Thymus (tissue), 11 donors: Measurements from ENCODE around the gene CLIC3. TPM values are rescaled to one million over a fixed set of nuclear protein-coding genes. Genes with fewer than 3 reads are reported as not detected.

ENCODE experiments used
- DNase-seq, 9 donors: peaks; one replicate each; pipeline ENCODE4 v3.0.0-alpha.2; 2013; ENCODE audit warnings: low spot score in 9 of 9, low read depth in 6 of 9, missing footprints in 1 of 9
- H3K27ac ChIP-seq, 2 donors: one replicate each; pipeline ENCODE4 v1.5.1; 2013; ENCODE audit warnings: control low read depth in 1 of 2, low read depth in 1 of 2, low read length in 1 of 2, mild to moderate bottlenecking in 1 of 2, moderate library complexity in 1 of 2
- H3K27me3 ChIP-seq, 2 donors: one replicate each; pipeline ENCODE4 v1.5.1; 2013; ENCODE audit warnings: low read length in 1 of 2; ENCODE audit not compliant: control insufficient read depth in 2 of 2, insufficient read depth in 1 of 2
- H3K36me3 ChIP-seq, 2 donors: one replicate each; pipeline ENCODE4 v1.5.1; 2013; ENCODE audit warnings: low read length in 1 of 2, mild to moderate bottlenecking in 1 of 2, moderate library complexity in 1 of 2; ENCODE audit not compliant: control insufficient read depth in 2 of 2, insufficient read depth in 2 of 2
- H3K4me1 ChIP-seq, 2 donors: one replicate each; pipeline ENCODE4 v1.5.1; 2013; ENCODE audit warnings: low read length in 2 of 2; ENCODE audit not compliant: control insufficient read depth in 2 of 2, insufficient read depth in 2 of 2
- H3K4me3 ChIP-seq, 2 donors: one replicate each; pipeline ENCODE4 v1.5.1; 2013; ENCODE audit warnings: low read length in 2 of 2, control low read depth in 1 of 2, mild to moderate bottlenecking in 1 of 2
- H3K9me3 ChIP-seq, 2 donors: one replicate each; pipeline ENCODE4 v1.5.1; 2013; ENCODE audit warnings: low read length in 1 of 2, mild to moderate bottlenecking in 1 of 2; ENCODE audit not compliant: control insufficient read depth in 2 of 2, insufficient read depth in 1 of 2
- WGBS: extraction: QIAGEN DNeasy Blood & Tissue Kit; methylation state at CpG from one replicate; pipeline ENCODE4 v1.1.7; 2013; 5-methylcytosine and 5-hydroxymethylcytosine counted together
- polyA plus RNA-seq: library from polyadenylated mRNA; stranded (reverse); fragments of 200-250 nt; gene quantifications from one replicate; pipeline ENCODE4 v1.2.3, GENCODE V29; 2013
- total RNA-seq: library from RNA; stranded (reverse); fragments of 120-200 nt; gene quantifications from one replicate; pipeline ENCODE4 v1.2.4, GENCODE V29; 2013
- donor health status: healthy.

Gene CLIC3
- total and polyA plus RNA-seq, 2 donors = 13.6 to 44.6 TPM

- H3K4me1 ChIP-seq = peaks cover 25 to 40% of the 10 kb centered on the region in 2 donors
- no peak overlapping the region for H3K27ac ChIP-seq
- DNase-seq = no peak
- peaks cover 0 to 7% of the 10 kb centered on the region in 2 donors for H3K9me3 ChIP-seq
- no peak overlapping the region for H3K4me3 ChIP-seq
- no peaks in the 10 kb centered on the region for H3K36me3 ChIP-seq
- no peaks in the 10 kb centered on the region for H3K27me3 ChIP-seq
- WGBS = 94% methylated on average over 1 of the region's 1 CpG
Observed at GRCh38 chr9:136957461-136957860, 38.9 kb downstream of the CLIC3 start.

- no peak for DNase-seq
Observed at GRCh38 chr9:136956604-136957003, 39.8 kb downstream of the CLIC3 start.

DNA sequence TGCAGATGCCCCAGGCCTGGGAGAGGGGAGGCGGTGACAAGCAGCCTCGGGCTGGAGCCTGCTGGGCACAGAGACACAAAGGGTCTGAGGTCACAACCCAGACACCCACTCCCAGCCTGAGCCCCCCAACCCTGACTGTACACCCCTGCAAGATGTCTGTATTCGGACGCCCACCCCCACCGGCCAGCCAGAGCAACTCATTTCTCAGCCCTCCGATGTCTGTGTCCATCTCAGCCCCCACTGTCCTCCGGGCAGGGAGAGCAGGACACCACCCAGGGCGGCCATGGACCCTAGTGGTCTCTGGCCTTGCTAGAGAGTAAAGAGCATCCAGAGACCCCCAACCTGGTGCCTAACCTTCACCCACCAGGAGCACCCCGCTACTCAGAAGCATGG lies 40.4 kb downstream of the CLIC3 start:
- H3K36me3 ChIP-seq = no peaks in the 10 kb centered on the region
- 99% methylated on average over 9 of the region's 9 CpGs for WGBS

More at GRCh38 chr9:136956604-136957003, 39.8 kb downstream of the CLIC3 start:
- Histone ChIP-seq H3K36me3 (no peaks in the 10 kb centered on the region), H3K4me3 (no peak overlapping the region), H3K4me1 (peaks cover 25 to 38% of the 10 kb centered on the region in 2 donors), H3K9me3 (peaks cover 0 to 7% of the 10 kb centered on the region in 2 donors), H3K27ac (no peak overlapping the region), H3K27me3 (no peaks in the 10 kb centered on the region)
- WGBS = 97% methylated on average over 4 of the region's 4 CpGs

DNA sequence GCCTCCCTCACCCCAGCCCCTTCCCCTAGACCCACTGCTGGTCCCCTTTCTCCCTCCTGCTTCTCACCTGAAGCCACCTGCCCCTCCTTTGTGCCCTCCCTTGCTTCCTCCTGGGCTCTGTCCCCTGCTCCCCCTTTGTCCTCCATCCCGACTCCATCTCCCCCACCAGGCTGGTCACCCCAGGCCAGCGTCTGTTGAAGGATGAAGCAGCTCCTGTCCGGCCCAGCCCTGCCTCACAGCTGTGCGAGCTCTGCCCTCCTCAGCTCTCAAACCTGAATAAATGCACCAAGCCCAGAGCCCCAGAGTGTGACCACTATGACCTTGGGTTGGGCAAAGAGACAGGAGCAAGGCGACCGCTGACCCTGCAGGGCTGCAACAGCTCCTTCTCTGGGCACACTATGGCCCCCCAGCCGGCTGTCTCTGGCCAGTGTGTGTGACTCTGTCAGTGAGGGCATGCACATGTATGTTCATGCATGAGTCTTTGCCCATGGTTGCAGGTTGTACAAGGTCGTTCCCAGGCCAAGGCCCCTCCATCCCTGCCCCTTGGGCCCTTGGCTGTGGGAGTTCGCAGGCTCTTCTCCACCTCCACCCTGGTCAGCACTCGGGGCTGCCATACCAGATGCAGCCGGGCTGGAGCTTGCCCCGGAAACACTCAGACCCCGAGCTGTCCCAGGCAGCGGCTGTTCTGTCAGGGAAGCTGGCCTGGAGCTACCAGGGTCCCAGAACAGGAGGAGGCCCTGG lies 41.0 kb downstream of the CLIC3 start:
- 90% methylated on average over 14 of the region's 14 CpGs for WGBS
- Histone ChIP-seq H3K36me3 (no peaks in the 10 kb centered on the region), H3K9me3 (peaks cover 0 to 3% of the 10 kb centered on the region in 2 donors), H3K27me3 (no peaks in the 10 kb centered on the region), H3K27ac (no peak overlapping the region), H3K4me3 (no peak overlapping the region), H3K4me1 (peaks cover 21 to 37% of the 10 kb centered on the region in 2 donors)
- DNase-seq = no peak

More for the DNA sequence above, 40.4 kb downstream of the CLIC3 start:
- Histone ChIP-seq H3K4me3 (no peak overlapping the region), H3K27me3 (no peaks in the 10 kb centered on the region), H3K27ac (no peak overlapping the region), H3K9me3 (peaks cover 0 to 6% of the 10 kb centered on the region in 2 donors), H3K4me1 (peaks cover 21 to 37% of the 10 kb centered on the region in 2 donors)
- no peak for DNase-seq

- no peak for DNase-seq
- peaks cover 13 to 32% of the 10 kb centered on the region in 2 donors for H3K4me1 ChIP-seq
- WGBS = 95% methylated on average over 25 of the region's 25 CpGs
Observed at GRCh38 chr9:136954270-136955083, 41.9 kb downstream of the CLIC3 start.

GRCh38 chr9:136953771-136954269 lies 42.5 kb downstream of the CLIC3 start:
- 90% methylated on average over 19 of the region's 19 CpGs for WGBS
- Histone ChIP-seq H3K27ac (no peak overlapping the region), H3K4me3 (no peak overlapping the region), H3K4me1 (peaks cover 8 to 32% of the 10 kb centered on the region in 2 donors), H3K27me3 (no peaks in the 10 kb centered on the region), H3K9me3 (peaks cover 0 to 2% of the 10 kb centered on the region in 2 donors), H3K36me3 (no peaks in the 10 kb centered on the region)
- DNase-seq = no peak

More at GRCh38 chr9:136954270-136955083, 41.9 kb downstream of the CLIC3 start:
- Histone ChIP-seq H3K4me3 (no peak overlapping the region), H3K27ac (no peak overlapping the region), H3K36me3 (no peaks in the 10 kb centered on the region), H3K27me3 (no peaks in the 10 kb centered on the region), H3K9me3 (peaks cover 0 to 3% of the 10 kb centered on the region in 2 donors)

GRCh38 chr9:136952876-136953770 lies 43.2 kb downstream of the CLIC3 start:
- no peak overlapping the region for H3K4me3 ChIP-seq
- no peak for DNase-seq
- WGBS = 94% methylated on average over 44 of the region's 44 CpGs

DNA sequence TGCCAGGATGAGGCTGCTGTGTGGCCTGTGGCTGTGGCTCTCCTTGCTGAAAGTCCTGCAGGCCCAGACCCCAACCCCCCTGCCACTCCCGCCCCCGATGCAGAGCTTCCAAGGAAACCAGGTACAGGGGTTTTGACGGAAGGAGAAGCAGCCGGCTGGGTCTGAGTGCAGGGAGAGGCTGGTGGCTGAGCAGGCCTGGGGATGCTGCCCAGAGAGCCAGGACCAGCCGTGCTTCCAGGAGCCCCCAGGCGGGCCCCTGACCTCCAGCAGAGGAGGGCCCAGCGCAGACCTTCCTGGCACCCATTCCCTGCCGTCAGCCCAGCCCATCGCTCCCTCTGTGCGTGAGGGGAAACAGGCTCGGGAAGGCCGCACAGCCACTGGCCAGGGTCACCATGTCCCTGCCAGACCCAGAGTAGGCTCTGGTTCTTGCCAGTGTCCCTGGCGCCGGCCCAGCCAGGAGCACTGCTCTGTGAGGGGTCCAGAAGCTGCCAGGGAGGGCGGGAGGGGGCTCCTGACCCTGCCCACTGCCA lies 44.0 kb downstream of the CLIC3 start:
- H3K27me3 ChIP-seq = no peaks in the 10 kb centered on the region
- no peaks in the 10 kb centered on the region for H3K9me3 ChIP-seq
- no peak overlapping the region for H3K4me3 ChIP-seq
- WGBS = 93% methylated on average over 15 of the region's 15 CpGs
- no peak overlapping the region for H3K27ac ChIP-seq
- H3K4me1 ChIP-seq = peaks cover 7 to 35% of the 10 kb centered on the region in 2 donors
- no peak for DNase-seq
- H3K36me3 ChIP-seq = no peaks in the 10 kb centered on the region

More at GRCh38 chr9:136952876-136953770, 43.2 kb downstream of the CLIC3 start:
- H3K27me3 ChIP-seq = no peaks in the 10 kb centered on the region
- peaks cover 5 to 30% of the 10 kb centered on the region in 2 donors for H3K4me1 ChIP-seq
- H3K36me3 ChIP-seq = no peaks in the 10 kb centered on the region
- no peak overlapping the region for H3K27ac ChIP-seq
- H3K9me3 ChIP-seq = no peaks in the 10 kb centered on the region
